22Rv1 (cell line): ENCODE data around the gene DNAAF3.

Experiments used
- ZFX ChIP-seq: fragments of 450-650 bp; IDR thresholded peaks from 2 replicates; pipeline ENCODE4 v1.6.1; 2017; ENCODE audit warnings: antibody characterized with exemption, borderline replicate concordance
- TF ChIP-seq, protein P1 (sequence below): fragments of 450-650 bp; IDR thresholded peaks from 2 replicates; pipeline ENCODE4 v1.5.1; 2017; ENCODE audit warnings: mild to moderate bottlenecking

DNA sequence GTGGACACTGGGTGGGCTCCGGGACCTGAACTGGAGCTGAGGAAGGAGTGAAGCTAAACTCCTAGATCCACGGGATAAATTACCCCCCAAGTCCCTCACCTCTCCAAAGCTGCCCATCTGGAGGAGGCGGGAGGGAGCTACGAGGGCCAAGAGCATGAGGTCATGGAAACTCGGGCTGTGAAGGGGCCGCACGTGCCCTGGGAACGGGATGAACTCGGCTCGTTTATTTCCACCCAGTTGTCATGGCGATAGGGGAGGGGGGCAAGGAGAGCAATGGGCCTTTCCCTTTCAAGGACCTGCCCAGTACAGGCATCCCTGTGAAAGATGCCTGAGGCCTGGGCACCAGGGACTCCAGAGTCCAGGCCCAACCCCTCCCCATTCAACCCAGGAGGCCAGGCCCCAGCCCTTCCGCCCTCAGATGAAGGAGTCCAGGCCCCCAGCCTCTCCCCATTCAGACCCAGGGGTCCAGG lies 52.8 kb downstream of the DNAAF3 start:
- TF ChIP-seq, protein P1, sequence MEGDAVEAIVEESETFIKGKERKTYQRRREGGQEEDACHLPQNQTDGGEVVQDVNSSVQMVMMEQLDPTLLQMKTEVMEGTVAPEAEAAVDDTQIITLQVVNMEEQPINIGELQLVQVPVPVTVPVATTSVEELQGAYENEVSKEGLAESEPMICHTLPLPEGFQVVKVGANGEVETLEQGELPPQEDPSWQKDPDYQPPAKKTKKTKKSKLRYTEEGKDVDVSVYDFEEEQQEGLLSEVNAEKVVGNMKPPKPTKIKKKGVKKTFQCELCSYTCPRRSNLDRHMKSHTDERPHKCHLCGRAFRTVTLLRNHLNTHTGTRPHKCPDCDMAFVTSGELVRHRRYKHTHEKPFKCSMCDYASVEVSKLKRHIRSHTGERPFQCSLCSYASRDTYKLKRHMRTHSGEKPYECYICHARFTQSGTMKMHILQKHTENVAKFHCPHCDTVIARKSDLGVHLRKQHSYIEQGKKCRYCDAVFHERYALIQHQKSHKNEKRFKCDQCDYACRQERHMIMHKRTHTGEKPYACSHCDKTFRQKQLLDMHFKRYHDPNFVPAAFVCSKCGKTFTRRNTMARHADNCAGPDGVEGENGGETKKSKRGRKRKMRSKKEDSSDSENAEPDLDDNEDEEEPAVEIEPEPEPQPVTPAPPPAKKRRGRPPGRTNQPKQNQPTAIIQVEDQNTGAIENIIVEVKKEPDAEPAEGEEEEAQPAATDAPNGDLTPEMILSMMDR, result no peak
- TF ChIP-seq ZFX, result no peak
